ENCODE data around the gene SLC2A6.

SLC2A6 gene

GRCh38 chr9:133511607-133512006 lies 32.7 kb upstream of the SLC2A6 start:
- Histone ChIP-seq H3K79me2 (ENCODE audit: insufficient read depth, low read length) (no peaks in the 10 kb centered on the region), H4K20me1 (ENCODE audit: insufficient read depth, low read length, poor library complexity, severe bottlenecking) (no peaks in the 10 kb centered on the region), H2AFZ (ENCODE audit: low read length) (no peak overlapping the region), H3K9me2 (replicated peaks; ENCODE audit: low read depth, low read length) (no peaks in the 10 kb centered on the region), H3K27me3 (ENCODE audit: insufficient read depth, low read length, poor library complexity, severe bottlenecking) (no peaks in the 10 kb centered on the region), H3K9me3 (ENCODE audit: insufficient read depth, low read depth, low read length) (no peaks in the 10 kb centered on the region), H3K4me3 (ENCODE audit: low read length, poor library complexity, severe bottlenecking) (no peak overlapping the region), H3K4me1 (ENCODE audit: insufficient read depth, low read length, poor library complexity, severe bottlenecking) (peaks cover 39% of the 10 kb centered on the region), H3K9ac (ENCODE audit: low read depth, low read length, poor library complexity, severe bottlenecking) (no peak overlapping the region), H3F3A (ENCODE audit: low read depth) (0 out of 2 replicates have a peak, but pooled peaks cover 5% of the 10 kb centered on the region), H3K36me3 (ENCODE audit: insufficient read depth, low read length) (no peaks in the 10 kb centered on the region), H3K4me2 (ENCODE audit: low read depth, low read length, poor library complexity, severe bottlenecking) (no peak overlapping the region)
- TF ChIP-seq CTCF (conservative IDR thresholded peaks at IDR 0.05; ENCODE audit: low read length) (no peak), EZH2phosphoT487 (IDR thresholded peaks at IDR 0.05; ENCODE audit: borderline replicate concordance) (no peak)

GRCh38 chr9:133510926-133511505 lies 32.1 kb upstream of the SLC2A6 start:
- Histone ChIP-seq H2AFZ (ENCODE audit: low read length) (no peak overlapping the region), H3K4me1 (ENCODE audit: insufficient read depth, low read length, poor library complexity, severe bottlenecking) (peaks cover 39% of the 10 kb centered on the region)

GRCh38 chr9:133509179-133510083 lies 30.5 kb upstream of the SLC2A6 start:
- TF ChIP-seq EZH2phosphoT487 (IDR thresholded peaks at IDR 0.05; ENCODE audit: borderline replicate concordance) (no peak), CTCF (conservative IDR thresholded peaks at IDR 0.05; ENCODE audit: low read length) (no peak; the same call in 1 of the 2 replicates)
- no peaks in the 10 kb centered on the region for H3K9me3 ChIP-seq (ENCODE audit: insufficient read depth, low read depth, low read length)
- peak overlapping the region; percentile 80 for H2AFZ ChIP-seq (ENCODE audit: low read length)
- 0 out of 2 replicates have a peak, but pooled peaks cover 5% of the 10 kb centered on the region for H3F3A ChIP-seq (ENCODE audit: low read depth)
- peak overlapping the region; percentile 71 for H3K4me2 ChIP-seq (ENCODE audit: low read depth, low read length, poor library complexity, severe bottlenecking)
- peaks cover 30% of the 10 kb centered on the region for H3K4me1 ChIP-seq (ENCODE audit: insufficient read depth, low read length, poor library complexity, severe bottlenecking)
- no peaks in the 10 kb centered on the region for H3K27me3 ChIP-seq (ENCODE audit: insufficient read depth, low read length, poor library complexity, severe bottlenecking)
- peak overlapping the region; percentile 66 for H3K9ac ChIP-seq (ENCODE audit: low read depth, low read length, poor library complexity, severe bottlenecking)
- H4K20me1 ChIP-seq (ENCODE audit: insufficient read depth, low read length, poor library complexity, severe bottlenecking), result no peaks in the 10 kb centered on the region
- H3K36me3 ChIP-seq (ENCODE audit: insufficient read depth, low read length), result no peaks in the 10 kb centered on the region
- no peaks in the 10 kb centered on the region for H3K9me2 ChIP-seq (replicated peaks; ENCODE audit: low read depth, low read length)
- no peaks in the 10 kb centered on the region for H3K79me2 ChIP-seq (ENCODE audit: insufficient read depth, low read length)
- peak overlapping the region; percentile 59 for H3K4me3 ChIP-seq (ENCODE audit: low read length, poor library complexity, severe bottlenecking)

More at GRCh38 chr9:133510926-133511505, 32.1 kb upstream of the SLC2A6 start:
- Histone ChIP-seq H3K27me3 (ENCODE audit: insufficient read depth, low read length, poor library complexity, severe bottlenecking) (no peaks in the 10 kb centered on the region), H3K36me3 (ENCODE audit: insufficient read depth, low read length) (no peaks in the 10 kb centered on the region), H3F3A (ENCODE audit: low read depth) (0 out of 2 replicates have a peak, but pooled peaks cover 5% of the 10 kb centered on the region), H4K20me1 (ENCODE audit: insufficient read depth, low read length, poor library complexity, severe bottlenecking) (no peaks in the 10 kb centered on the region), H3K4me2 (ENCODE audit: low read depth, low read length, poor library complexity, severe bottlenecking) (no peak overlapping the region), H3K9me3 (ENCODE audit: insufficient read depth, low read depth, low read length) (no peaks in the 10 kb centered on the region), H3K9ac (ENCODE audit: low read depth, low read length, poor library complexity, severe bottlenecking) (no peak overlapping the region), H3K9me2 (replicated peaks; ENCODE audit: low read depth, low read length) (no peaks in the 10 kb centered on the region), H3K4me3 (ENCODE audit: low read length, poor library complexity, severe bottlenecking) (no peak overlapping the region), H3K79me2 (ENCODE audit: insufficient read depth, low read length) (no peaks in the 10 kb centered on the region)
- no peak for TF ChIP-seq CTCF (conservative IDR thresholded peaks at IDR 0.05; ENCODE audit: low read length)
- no peak for TF ChIP-seq EZH2phosphoT487 (IDR thresholded peaks at IDR 0.05; ENCODE audit: borderline replicate concordance)
